Caco-2 (cell line): Measurements from ENCODE around the gene ANO1. TPM values are rescaled to one million over a fixed set of nuclear protein-coding genes. Genes with fewer than 3 reads are reported as not detected.
A peak's percentile ranks its signal among the peaks of the same experiment; 100 is the strongest.
"Not testable (repeated sequence)": the region's sequence is repeated elsewhere in the genome, so short reads cannot be mapped to it uniquely, and the experiment has no call there.

Experiments used
- BruUV-seq: library from RNA; stranded (reverse); fragments of 400-500 nt; replicated peaks from 2 replicates; lab custom pipeline; 2021; lab: Mats Ljungman, UMichigan
- CTCF ChIA-PET: fragments of 300-600 bp; sonication (Branson Sonifier 250); formaldehyde crosslinking; loops from one replicate; lab custom pipeline; 2022; ENCODE audit warnings: antibody characterized with exemption; lab: Charles Lee
- POLR2A ChIA-PET: fragments of 300-600 bp; sonication (Branson Sonifier 250); formaldehyde crosslinking; loops from one replicate; lab custom pipeline; 2022; ENCODE audit warnings: antibody characterized with exemption; lab: Charles Lee
- DNase-seq, 2 experiments: peaks; one replicate each; pipeline versions ENCODE4 v3.0.0 to v3.0.0-alpha.2; 2020 to 2022
- H3K27me3 ChIP-seq: replicated peaks from 2 replicates; pipeline ENCODE4 v1.6.0; 2011; ENCODE audit warnings: low read length; ENCODE audit not compliant: control insufficient read depth, insufficient read depth
- H3K36me3 ChIP-seq: 2 replicates; pipeline ENCODE4 v1.5.1; 2011; ENCODE audit warnings: low read length; ENCODE audit not compliant: control insufficient read depth, insufficient read depth
- H3K4me1 ChIP-seq: fragments of 250-450 bp; sonication (Bioruptor Pico); 2 replicates; pipeline ENCODE4 v1.5.1; 2020; ENCODE audit warnings: mild to moderate bottlenecking
- H3K4me3 ChIP-seq: 2 replicates; pipeline ENCODE4 v1.5.1; 2011; ENCODE audit warnings: low read depth, mild to moderate bottlenecking, control low read depth, low read length
- H3K9me3 ChIP-seq: fragments of 250-450 bp; sonication (Bioruptor Pico); 2 replicates; pipeline ENCODE4 v1.5.1; 2020; ENCODE audit warnings: mild to moderate bottlenecking, moderate library complexity
- H3K27ac Mint-ChIP-seq: one replicate; pipeline ENCODE4 v1.8.0; 2022; ENCODE audit warnings: mixed read lengths; ENCODE audit not compliant: unreplicated experiment
- H3K27me3 Mint-ChIP-seq: one replicate; pipeline ENCODE4 v1.8.0; 2022; ENCODE audit warnings: mixed read lengths; ENCODE audit not compliant: insufficient read depth, unreplicated experiment
- H3K36me3 Mint-ChIP-seq: one replicate; pipeline ENCODE4 v1.8.0; 2022; ENCODE audit warnings: mild to moderate bottlenecking, mixed read lengths; ENCODE audit not compliant: insufficient read depth, unreplicated experiment
- H3K4me1 Mint-ChIP-seq: one replicate; pipeline ENCODE4 v1.8.0; 2022; ENCODE audit warnings: low read depth, mixed read lengths; ENCODE audit not compliant: unreplicated experiment
- H3K4me3 Mint-ChIP-seq: one replicate; pipeline ENCODE4 v1.8.0; 2022; ENCODE audit warnings: mild to moderate bottlenecking, moderate library complexity, mixed read lengths; ENCODE audit not compliant: unreplicated experiment
- H3K9me3 Mint-ChIP-seq: one replicate; pipeline ENCODE4 v1.8.0; 2022; ENCODE audit warnings: mixed read lengths; ENCODE audit not compliant: unreplicated experiment
- CTCF ChIP-seq, 2 experiments: fragments of 200-600 bp in 1 of 2; IDR thresholded peaks; 1 replicate in 1 of 2; 2 replicates in 1 of 2; pipeline versions ENCODE4 v1.5.1 to v1.8.0; 2011 to 2022; ENCODE audit warnings: antibody characterized with exemption in 1 of 2, control low read depth in 1 of 2, inconsistent platforms in 1 of 2, low read depth in 1 of 2, low read length in 1 of 2, mild to moderate bottlenecking in 1 of 2, moderate library complexity in 1 of 2; ENCODE audit not compliant: insufficient read depth in 1 of 2, severe bottlenecking in 1 of 2, unreplicated experiment in 1 of 2
- intact Hi-C: fragments of 100-400 bp; cut with micrococcal nuclease; formaldehyde crosslinking; loops from one replicate; pipeline ENCODE4 v1.10.0; 2022; ENCODE audit not compliant: unreplicated experiment
- total RNA-seq: library from RNA; stranded (reverse); gene quantifications from 2 replicates; pipeline ENCODE4 v1.2.3, GENCODE V29; 2022

The ANO1 gene
- total RNA-seq, 1 experiment from 2014 or later: 8.4 TPM

- Histone ChIP-seq H3K27me3 (no peaks in the 10 kb centered on the region), H3K4me3 (no peak overlapping the region), H3K9me3 (no peaks in the 10 kb centered on the region), H3K36me3 (peaks cover 7% of the 10 kb centered on the region), H3K4me1 (peaks cover 27% of the 10 kb centered on the region)
- no peak overlapping the region for H3K27ac Mint-ChIP-seq
- DNase-seq: no peak
- BruUV-seq: no TSS peak
- no peaks in the 10 kb centered on the region for H3K27me3 Mint-ChIP-seq
- H3K36me3 Mint-ChIP-seq: peaks cover 44% of the 10 kb centered on the region
- no peak for TF ChIP-seq CTCF (IDR thresholded peaks at IDR 0.05; ENCODE audit: insufficient read depth in 1 of 2, low read depth in 1 of 2, low read length in 1 of 2, severe bottlenecking in 1 of 2, unreplicated experiment in 1 of 2)
- ChIA-PET CTCF (no interaction called here), POLR2A (interaction anchor here (0.5 to 0.6 kb wide), 2 partner anchors 10 to 51 kb away, joined by 4 to 8 read pairs; no protein-coding TSS in a partner anchor)
- H3K9me3 Mint-ChIP-seq: no peaks in the 10 kb centered on the region
- peaks cover 29% of the 10 kb centered on the region for H3K4me1 Mint-ChIP-seq
- no peak overlapping the region for H3K4me3 Mint-ChIP-seq
- intact Hi-C loops: no loop called here
Observed at GRCh38 chr11:70210051-70210501, 132.0 kb downstream of the ANO1 start.

GRCh38 chr11:70210530-70210929 is 132.4 kb downstream of the ANO1 start:
- H3K4me1 Mint-ChIP-seq: peaks cover 28% of the 10 kb centered on the region
- intact Hi-C loops: no loop called here
- no peak overlapping the region for H3K4me3 Mint-ChIP-seq
- Histone ChIP-seq H3K9me3 (no peaks in the 10 kb centered on the region), H3K27me3 (no peaks in the 10 kb centered on the region), H3K36me3 (peaks cover 6% of the 10 kb centered on the region), H3K4me3 (no peak overlapping the region), H3K4me1 (peaks cover 26% of the 10 kb centered on the region)
- no peaks in the 10 kb centered on the region for H3K9me3 Mint-ChIP-seq
- ChIA-PET POLR2A (interaction anchor here (0.6 kb wide), 1 partner anchor 10 kb away, joined by 4 read pairs; no protein-coding TSS in a partner anchor), CTCF (no interaction called here)
- no TSS peak for BruUV-seq
- DNase-seq: no peak
- no peak overlapping the region for H3K27ac Mint-ChIP-seq
- no peaks in the 10 kb centered on the region for H3K27me3 Mint-ChIP-seq
- TF ChIP-seq CTCF (IDR thresholded peaks at IDR 0.05; ENCODE audit: insufficient read depth in 1 of 2, low read depth in 1 of 2, low read length in 1 of 2, severe bottlenecking in 1 of 2, unreplicated experiment in 1 of 2): no peak
- peaks cover 40% of the 10 kb centered on the region for H3K36me3 Mint-ChIP-seq

GRCh38 chr11:70212227-70212811 is 134.2 kb downstream of the ANO1 start:
- H3K27me3 ChIP-seq: no peaks in the 10 kb centered on the region
- BruUV-seq: no TSS peak
- Mint-ChIP-seq H3K4me1 (peaks cover 28% of the 10 kb centered on the region), H3K9me3 (no peaks in the 10 kb centered on the region), H3K4me3 (peak overlapping the region; percentile 53), H3K27me3 (no peaks in the 10 kb centered on the region), H3K27ac (peak overlapping the region; percentile 33), H3K36me3 (peaks cover 23% of the 10 kb centered on the region)
- no peak for TF ChIP-seq CTCF (IDR thresholded peaks at IDR 0.05; ENCODE audit: insufficient read depth in 1 of 2, low read depth in 1 of 2, low read length in 1 of 2, severe bottlenecking in 1 of 2, unreplicated experiment in 1 of 2)
- ChIA-PET POLR2A (no interaction called here), CTCF (interaction anchor here (1.1 kb wide), 1 partner anchor 20 kb away, joined by 4 read pairs; no protein-coding TSS in a partner anchor)
- H3K9me3 ChIP-seq: no peaks in the 10 kb centered on the region
- H3K4me1 ChIP-seq: peaks cover 26% of the 10 kb centered on the region
- peak; percentile 84 to 85 for DNase-seq
- no peaks in the 10 kb centered on the region; the same call in 1 of the 2 replicates for H3K36me3 ChIP-seq
- intact Hi-C loops: no loop called here
- H3K4me3 ChIP-seq: no peak overlapping the region

- DNase-seq, H3K36me3 Mint-ChIP-seq, CTCF ChIA-PET, H3K9me3 ChIP-seq, H3K4me3 ChIP-seq, H3K27me3 ChIP-seq, H3K36me3 ChIP-seq, H3K27me3 Mint-ChIP-seq, H3K27ac Mint-ChIP-seq, POLR2A ChIA-PET, H3K4me3 Mint-ChIP-seq, BruUV-seq, H3K9me3 Mint-ChIP-seq, intact Hi-C loops: not testable (repeated sequence)
- H3K4me1 Mint-ChIP-seq: peaks cover 34% of the 10 kb centered on the region
- peaks cover 34% of the 10 kb centered on the region for H3K4me1 ChIP-seq
Observed at GRCh38 chr11:70217388-70217787, 139.3 kb downstream of the ANO1 start.

- H3K9me3 ChIP-seq, CTCF ChIA-PET, H3K4me3 Mint-ChIP-seq, H3K27ac Mint-ChIP-seq, H3K27me3 Mint-ChIP-seq, DNase-seq, H3K9me3 Mint-ChIP-seq, BruUV-seq, H3K27me3 ChIP-seq, intact Hi-C loops, H3K4me3 ChIP-seq, H3K36me3 Mint-ChIP-seq, H3K36me3 ChIP-seq: not testable (repeated sequence)
- peaks cover 28% of the 10 kb centered on the region for H3K4me1 ChIP-seq
- POLR2A ChIA-PET: interaction anchor here (0.7 kb wide), 1 partner anchor 19 kb away, joined by 5 read pairs; no protein-coding TSS in a partner anchor
- peaks cover 28% of the 10 kb centered on the region for H3K4me1 Mint-ChIP-seq
Observed at GRCh38 chr11:70218076-70218475, 140.0 kb downstream of the ANO1 start.
